T-helper 9 cell (primary cell): ENCODE measurements around the gene WBP1.
"Not testable (repeated sequence)": the region's sequence is repeated elsewhere in the genome, so short reads cannot be mapped to it uniquely, and the experiment has no call there.

Source experiments
- DNase-seq: peaks from one replicate; pipeline ENCODE4 v3.0.0-alpha.2; 2020

WBP1 gene

GRCh38 chr2:74428675-74429074 lies 29.6 kb upstream of the WBP1 start:
- no peak for DNase-seq

- no peak for DNase-seq
Observed at GRCh38 chr2:74429487-74430451, 28.5 kb upstream of the WBP1 start.

- no peak for DNase-seq
Observed at GRCh38 chr2:74430502-74430901, 27.7 kb upstream of the WBP1 start.

- no peak for DNase-seq
Observed at GRCh38 chr2:74436111-74436805, 22.0 kb upstream of the WBP1 start.

- DNase-seq = no peak
Observed at GRCh38 chr2:74436848-74437695, 21.2 kb upstream of the WBP1 start.

- no peak for DNase-seq
Observed at GRCh38 chr2:74438248-74438647, 20.0 kb upstream of the WBP1 start.

GRCh38 chr2:74439373-74439772 lies 18.9 kb upstream of the WBP1 start:
- no peak for DNase-seq

- no peak for DNase-seq
Observed at GRCh38 chr2:74439803-74440377, 18.3 kb upstream of the WBP1 start.

- DNase-seq = no peak
Observed at GRCh38 chr2:74440378-74441169, 17.7 kb upstream of the WBP1 start.

- DNase-seq = no peak
Observed at GRCh38 chr2:74441170-74441689, 17.0 kb upstream of the WBP1 start.

- peak; percentile 16 for DNase-seq
Observed at GRCh38 chr2:74441690-74442482, 16.4 kb upstream of the WBP1 start, which contains the start of gene RTKN. Gene RTKN (minus strand): TSS chr2:74441937. CDS start chr2:74441816, 121 bp downstream.

GRCh38 chr2:74442483-74443297 lies 15.5 kb upstream of the WBP1 start:
- not testable (repeated sequence) for DNase-seq

- DNase-seq = no peak
Observed at GRCh38 chr2:74444498-74445318, 13.5 kb upstream of the WBP1 start.

GRCh38 chr2:74447230-74447999 lies 10.8 kb upstream of the WBP1 start:
- DNase-seq = no peak

- DNase-seq = no peak
Observed at GRCh38 chr2:74448771-74449170, 9.5 kb upstream of the WBP1 start.

GRCh38 chr2:74450570-74451190 lies 7.6 kb upstream of the WBP1 start:
- DNase-seq = no peak
